Astrocyte of the hippocampus (primary cell): ENCODE measurements around the gene DTHD1.

Experiments used
- DNase-seq: peaks from one replicate; pipeline ENCODE4 v3.0.0; 2011; ENCODE audit warnings: low read depth, low spot score

DTHD1 gene

GRCh38 chr4:36313703-36314102 lies 32.3 kb downstream of the DTHD1 start:
- no peak for DNase-seq

GRCh38 chr4:36316607-36317006 lies 35.2 kb downstream of the DTHD1 start:
- peak; percentile 48 for DNase-seq

GRCh38 chr4:36317721-36318120 lies 36.3 kb downstream of the DTHD1 start:
- peak; percentile 25 for DNase-seq

- no peak for DNase-seq
Observed at GRCh38 chr4:36320117-36320896, 38.9 kb downstream of the DTHD1 start.

GRCh38 chr4:36321176-36321575 lies 39.8 kb downstream of the DTHD1 start:
- DNase-seq: no peak

- no peak for DNase-seq
Observed at GRCh38 chr4:36322921-36323354, 41.5 kb downstream of the DTHD1 start.

GRCh38 chr4:36323816-36324419 lies 42.5 kb downstream of the DTHD1 start:
- DNase-seq: no peak

- DNase-seq: no peak
Observed at GRCh38 chr4:36324808-36325207, 43.4 kb downstream of the DTHD1 start.

- no peak for DNase-seq
Observed at GRCh38 chr4:36325499-36325898, 44.1 kb downstream of the DTHD1 start.

- no peak for DNase-seq
Observed at GRCh38 chr4:36325926-36326325, 44.5 kb downstream of the DTHD1 start.

GRCh38 chr4:36326476-36327029 lies 45.1 kb downstream of the DTHD1 start:
- peak; percentile 8 for DNase-seq

GRCh38 chr4:36327400-36327799 lies 46.0 kb downstream of the DTHD1 start:
- DNase-seq: no peak

GRCh38 chr4:36328130-36328529 lies 46.7 kb downstream of the DTHD1 start:
- DNase-seq: no peak

- no peak for DNase-seq
Observed at GRCh38 chr4:36329228-36329627, 47.8 kb downstream of the DTHD1 start.

- no peak for DNase-seq
Observed at GRCh38 chr4:36330796-36331195, 49.4 kb downstream of the DTHD1 start.

GRCh38 chr4:36332023-36332781 lies 50.8 kb downstream of the DTHD1 start:
- DNase-seq: peak; percentile 41

- no peak for DNase-seq
Observed at GRCh38 chr4:36332782-36333131, 51.3 kb downstream of the DTHD1 start.

- DNase-seq: no peak
Observed at GRCh38 chr4:36333303-36333877, 52.0 kb downstream of the DTHD1 start.

- DNase-seq: no peak
Observed at GRCh38 chr4:36337665-36338185, 56.3 kb downstream of the DTHD1 start.

GRCh38 chr4:36338973-36339372 lies 57.6 kb downstream of the DTHD1 start:
- DNase-seq: no peak

GRCh38 chr4:36341936-36342335 lies 60.5 kb downstream of the DTHD1 start:
- DNase-seq: no peak
